Activated T-cell treated with anti-CD3 and anti-CD28 coated beads for 24 hours (primary cell): Measurements from ENCODE around the gene MALT1.

Experiments used
- DNase-seq: peaks from one replicate; pipeline ENCODE4 v3.0.0-alpha.2; 2020; ENCODE audit warnings: low read depth

MALT1 gene

GRCh38 chr18:58690259-58690658, 19.0 kb downstream of the MALT1 start:
- DNase-seq: no peak

DNA sequence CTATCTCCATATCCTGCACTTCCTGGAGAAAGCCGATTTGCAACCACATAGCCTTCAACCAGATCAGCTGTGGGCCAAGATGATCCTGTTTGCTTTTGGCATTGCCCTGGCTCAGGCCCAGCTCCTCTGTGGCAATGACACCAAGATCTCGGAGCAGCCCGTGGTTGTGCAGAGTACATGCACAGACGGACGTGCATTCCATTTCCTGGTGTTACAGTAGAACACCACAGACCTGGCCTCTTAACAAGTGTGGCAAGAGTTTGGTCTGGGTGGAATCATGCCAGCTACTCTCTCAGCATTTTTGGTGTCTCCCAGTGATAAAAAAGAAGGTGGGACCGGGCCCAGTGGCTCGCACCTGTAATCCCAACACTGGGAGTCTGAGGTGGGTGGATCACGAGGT, 20.0 kb downstream of the MALT1 start:
- no peak for DNase-seq

DNA sequence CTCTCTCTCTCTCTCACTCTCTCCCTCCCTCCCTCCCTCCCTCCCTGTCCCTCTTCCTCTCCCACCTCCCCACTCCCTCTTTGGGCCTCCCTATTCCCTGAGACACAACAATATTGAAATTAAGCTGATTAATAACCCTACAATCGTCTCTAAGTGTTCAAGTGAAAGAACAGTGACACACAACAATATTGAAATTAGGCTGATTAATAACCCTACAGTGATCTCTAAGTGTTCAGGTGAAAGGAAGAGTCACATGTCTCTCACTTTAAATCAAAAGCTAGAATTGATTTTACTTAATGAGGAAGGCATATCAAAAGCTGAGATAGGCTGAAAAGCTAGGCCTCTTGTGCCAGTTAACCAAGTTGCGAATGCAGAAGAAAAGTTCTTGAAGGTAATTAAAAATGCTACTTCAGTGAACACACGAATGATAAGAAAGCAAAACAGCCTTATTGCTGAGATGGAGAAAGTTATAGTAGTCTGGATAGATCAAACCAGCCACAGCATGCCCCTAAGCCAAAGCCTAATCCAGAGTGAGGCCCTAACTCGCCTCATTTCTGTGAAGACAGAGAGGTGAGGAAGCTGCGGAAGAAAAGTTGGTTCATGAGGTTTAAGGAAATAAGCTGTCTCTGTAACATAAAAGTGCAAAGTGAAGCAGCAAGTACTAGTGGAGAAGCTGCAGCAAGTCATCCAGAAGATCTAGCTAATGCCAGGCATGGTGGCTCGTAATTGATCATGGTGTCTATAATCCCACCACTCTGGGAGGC, 21.3 kb downstream of the MALT1 start:
- no peak for DNase-seq

- no peak for DNase-seq
Observed at GRCh38 chr18:58694221-58694620, 23.0 kb downstream of the MALT1 start.

- DNase-seq: no peak
Observed at GRCh38 chr18:58694720-58695468, 23.6 kb downstream of the MALT1 start.

DNA sequence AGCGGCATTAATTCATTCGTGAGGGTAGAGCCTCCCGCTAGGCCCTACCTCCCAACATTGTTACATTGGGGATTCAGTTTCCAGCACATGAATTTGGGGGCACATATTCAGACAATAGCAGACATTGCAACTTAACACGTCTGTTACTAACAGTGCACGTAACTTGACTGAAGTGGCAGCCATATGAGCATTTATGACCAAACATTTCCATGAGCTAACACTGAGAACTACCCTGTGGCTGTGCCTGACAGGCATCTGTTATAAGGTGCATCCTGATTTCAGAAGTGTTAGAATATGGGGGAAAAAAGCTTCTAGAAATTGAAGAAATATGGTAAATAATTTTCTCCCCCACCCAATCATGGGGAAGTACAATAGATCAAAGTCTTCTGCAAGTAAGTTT, 24.5 kb downstream of the MALT1 start:
- DNase-seq: no peak

GRCh38 chr18:58697146-58697545, 25.9 kb downstream of the MALT1 start:
- no peak for DNase-seq

- DNase-seq: no peak
Observed at GRCh38 chr18:58698701-58699193, 27.5 kb downstream of the MALT1 start.

- DNase-seq: no peak
Observed at GRCh38 chr18:58699551-58699950, 28.3 kb downstream of the MALT1 start.

- no peak for DNase-seq
Observed at GRCh38 chr18:58700209-58700608, 28.9 kb downstream of the MALT1 start.

DNA sequence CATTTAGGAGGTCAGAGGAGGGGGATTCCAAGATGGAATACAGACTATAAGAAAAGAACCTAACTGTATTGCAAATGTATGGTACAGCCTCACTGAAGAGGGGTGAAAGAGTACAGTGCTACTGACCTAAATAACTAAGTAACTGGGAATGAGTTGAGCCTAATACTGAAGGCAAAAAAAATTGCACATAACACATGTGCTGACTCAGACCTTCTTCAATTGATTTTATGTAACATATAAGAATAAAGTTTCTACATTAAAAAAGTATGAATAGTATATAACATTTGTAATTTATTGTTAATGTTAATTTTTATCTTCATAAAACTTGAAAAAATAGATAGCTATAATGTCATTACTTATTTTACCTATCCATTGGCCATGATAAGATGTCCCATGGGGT, 41.7 kb downstream of the MALT1 start:
- DNase-seq: no peak

DNA sequence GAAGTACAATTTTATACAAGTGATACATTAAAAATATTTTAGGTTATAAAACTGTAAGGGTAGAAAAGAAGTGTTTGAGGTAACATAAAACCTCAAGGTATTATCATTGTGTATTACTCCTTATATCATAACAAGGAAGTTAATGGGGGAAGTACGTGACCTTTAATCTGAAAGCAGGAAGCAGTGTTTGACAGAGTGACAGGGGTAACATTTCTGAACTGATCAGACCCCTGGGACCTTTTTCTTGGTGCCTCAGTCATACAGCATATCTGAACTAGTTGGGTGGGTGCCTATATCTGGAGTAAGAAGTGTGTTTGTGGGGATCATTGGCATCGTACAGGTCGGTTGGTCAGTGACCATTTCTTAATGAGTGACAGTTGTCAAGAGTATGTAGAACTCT, 43.0 kb downstream of the MALT1 start:
- DNase-seq: no peak

DNA sequence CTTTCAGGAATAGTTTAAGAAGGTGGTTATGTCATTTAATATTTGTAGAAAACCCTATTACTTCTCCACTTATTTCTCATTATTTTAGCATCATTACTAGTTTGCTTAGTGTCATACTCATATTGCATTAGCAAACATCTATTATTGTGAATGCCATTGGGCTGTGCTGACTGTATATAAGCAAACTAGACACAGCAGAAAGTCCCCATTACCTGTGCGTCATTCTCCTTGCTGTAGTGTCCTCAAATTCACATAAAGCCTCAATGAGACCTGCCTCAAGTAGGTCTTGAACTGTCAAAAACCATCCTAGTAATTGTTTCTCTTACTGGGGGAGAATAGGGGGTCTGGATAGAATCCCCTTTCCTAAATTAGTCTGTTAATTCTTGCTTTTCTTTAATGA, 43.6 kb downstream of the MALT1 start:
- no peak for DNase-seq

DNA sequence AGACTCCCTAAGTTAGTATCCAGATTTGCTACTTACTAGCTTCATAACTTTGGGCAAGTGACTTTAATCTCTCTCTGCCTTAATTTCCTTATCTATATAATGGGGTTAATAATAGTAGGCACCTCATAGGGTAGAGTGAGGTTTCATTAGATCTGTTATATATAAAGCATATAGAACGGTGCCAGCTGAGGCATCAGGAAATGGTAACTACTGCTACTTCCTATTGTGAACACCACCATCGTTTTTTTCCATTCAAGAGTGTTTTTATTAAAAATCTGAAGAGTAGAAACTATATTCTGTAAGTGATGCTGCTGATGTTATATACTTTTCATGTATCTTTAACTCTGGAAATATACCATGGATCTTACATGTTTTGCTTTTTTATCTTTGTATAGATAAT, 44.3 kb downstream of the MALT1 start:
- DNase-seq: no peak

GRCh38 chr18:58716060-58716756, 44.9 kb downstream of the MALT1 start:
- DNase-seq: no peak

DNA sequence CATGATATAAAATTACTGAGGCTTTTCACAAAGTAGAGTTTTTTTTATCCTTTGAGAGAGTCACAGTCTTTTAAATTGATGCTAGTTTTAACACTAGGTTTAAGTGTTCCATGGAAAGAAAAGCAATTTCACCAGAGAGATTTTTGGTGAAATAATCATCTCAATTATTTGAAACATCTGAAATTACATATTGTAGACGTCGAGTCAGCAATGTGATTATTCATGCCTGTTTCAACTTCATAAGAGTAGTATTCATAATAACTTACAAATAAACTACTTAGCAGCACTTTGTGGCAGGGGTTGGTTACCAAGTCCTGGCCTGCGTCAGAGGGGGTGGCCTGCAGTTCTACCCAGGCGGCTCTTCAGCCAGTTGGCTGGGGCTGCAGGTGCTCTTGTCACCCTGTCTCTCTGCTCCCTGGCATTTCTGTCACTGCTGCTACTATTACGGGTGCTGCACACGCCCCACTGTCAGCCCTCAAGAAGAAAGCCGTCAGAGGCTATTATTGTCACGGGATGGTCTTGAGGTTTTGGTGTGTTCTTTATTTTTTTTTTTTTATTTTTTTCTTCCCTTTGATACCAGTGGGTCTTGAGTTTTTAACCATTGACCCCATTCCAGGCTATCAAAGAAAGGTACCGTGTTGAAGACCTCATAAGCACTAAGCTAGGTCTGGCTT, 50.4 kb downstream of the MALT1 start:
- DNase-seq: no peak

- no peak for DNase-seq
Observed at GRCh38 chr18:58723810-58724602, 52.7 kb downstream of the MALT1 start.

DNA sequence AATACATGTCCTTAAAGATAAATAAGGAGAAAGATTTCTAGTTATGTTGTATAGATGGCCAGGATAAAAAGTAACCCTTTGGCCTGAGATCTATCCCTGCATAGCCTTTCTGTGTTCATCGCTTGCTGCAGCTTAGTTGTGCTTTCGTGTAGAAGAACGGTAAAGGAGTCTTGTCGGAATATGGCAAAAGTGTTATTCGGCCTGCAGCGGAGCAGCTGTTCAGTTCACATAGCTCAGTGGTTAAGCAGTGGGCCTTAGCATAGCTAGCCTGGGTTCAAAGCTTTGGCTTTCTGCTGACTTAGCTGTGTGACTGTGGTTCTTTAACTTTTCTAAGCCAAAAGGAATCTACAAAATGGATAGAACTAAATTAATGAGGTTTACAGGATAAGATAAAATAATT, 55.4 kb downstream of the MALT1 start:
- DNase-seq: no peak

GRCh38 chr18:58727776-58728500, 56.7 kb downstream of the MALT1 start:
- no peak for DNase-seq

GRCh38 chr18:58728719-58729118, 57.5 kb downstream of the MALT1 start:
- no peak for DNase-seq

GRCh38 chr18:58730618-58731017, 59.4 kb downstream of the MALT1 start:
- DNase-seq: no peak
